IPS-11a (cell line): ENCODE results near the gene WASF2.
"Not testable (repeated sequence)": the region's sequence is repeated elsewhere in the genome, so short reads cannot be mapped to it uniquely, and the experiment has no call there.

Source experiments
- H3K4me3 ChIP-seq: one replicate; pipeline ENCODE4 v1.5.1; 2013; ENCODE audit warnings: low read depth, low read length, control low read depth

WASF2 gene

DNA sequence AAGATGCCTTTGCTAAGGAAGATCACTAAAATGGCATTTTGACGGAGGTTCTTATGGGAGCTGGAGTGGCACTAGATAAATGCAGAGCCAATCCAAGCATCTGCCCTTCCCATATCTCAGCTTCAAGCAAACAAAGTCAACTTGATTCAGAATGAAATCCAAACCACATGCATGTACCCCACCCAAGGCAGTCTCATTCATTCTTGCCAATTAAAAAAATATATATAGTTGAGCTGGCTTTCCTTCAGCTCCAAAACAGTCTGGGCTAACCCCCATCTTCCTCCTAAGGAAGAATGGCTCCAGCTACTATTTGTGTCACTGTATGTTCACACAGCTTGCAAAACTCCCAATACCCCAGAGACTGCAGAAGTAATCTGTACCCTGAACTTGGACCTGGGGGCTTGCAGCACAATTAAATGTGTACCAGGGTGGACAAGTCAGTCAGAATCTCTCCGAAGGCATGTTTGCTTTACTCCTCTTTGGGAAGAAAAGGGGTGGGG, 62.1 kb downstream of the WASF2 start:
- H3K4me3 ChIP-seq: no peak overlapping the region

GRCh38 chr1:27427329-27427728, 62.6 kb downstream of the WASF2 start:
- H3K4me3 ChIP-seq: no peak overlapping the region

DNA sequence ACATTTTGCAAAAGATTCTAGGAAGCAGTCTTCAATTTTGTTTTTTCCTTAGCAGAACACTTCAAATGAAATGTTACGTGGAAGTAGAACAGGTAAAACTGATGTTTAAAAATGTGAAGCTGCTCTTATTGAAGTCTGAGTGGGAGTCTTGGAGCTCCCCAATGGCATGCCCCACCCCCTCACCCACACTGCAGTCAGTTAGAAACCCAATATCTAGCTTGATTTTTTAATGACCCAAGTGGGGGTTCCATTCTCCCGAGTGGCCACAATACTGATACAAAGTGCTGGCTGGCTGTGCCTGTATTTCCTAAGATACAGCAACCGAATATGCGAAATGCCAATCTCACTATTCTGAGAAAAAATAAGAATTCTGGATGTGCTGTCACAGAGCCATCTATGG, 66.3 kb downstream of the WASF2 start:
- no peak overlapping the region for H3K4me3 ChIP-seq

GRCh38 chr1:27418326-27419185, 71.4 kb downstream of the WASF2 start:
- no peak overlapping the region for H3K4me3 ChIP-seq

GRCh38 chr1:27417713-27418112, 72.3 kb downstream of the WASF2 start:
- H3K4me3 ChIP-seq: no peak overlapping the region

DNA sequence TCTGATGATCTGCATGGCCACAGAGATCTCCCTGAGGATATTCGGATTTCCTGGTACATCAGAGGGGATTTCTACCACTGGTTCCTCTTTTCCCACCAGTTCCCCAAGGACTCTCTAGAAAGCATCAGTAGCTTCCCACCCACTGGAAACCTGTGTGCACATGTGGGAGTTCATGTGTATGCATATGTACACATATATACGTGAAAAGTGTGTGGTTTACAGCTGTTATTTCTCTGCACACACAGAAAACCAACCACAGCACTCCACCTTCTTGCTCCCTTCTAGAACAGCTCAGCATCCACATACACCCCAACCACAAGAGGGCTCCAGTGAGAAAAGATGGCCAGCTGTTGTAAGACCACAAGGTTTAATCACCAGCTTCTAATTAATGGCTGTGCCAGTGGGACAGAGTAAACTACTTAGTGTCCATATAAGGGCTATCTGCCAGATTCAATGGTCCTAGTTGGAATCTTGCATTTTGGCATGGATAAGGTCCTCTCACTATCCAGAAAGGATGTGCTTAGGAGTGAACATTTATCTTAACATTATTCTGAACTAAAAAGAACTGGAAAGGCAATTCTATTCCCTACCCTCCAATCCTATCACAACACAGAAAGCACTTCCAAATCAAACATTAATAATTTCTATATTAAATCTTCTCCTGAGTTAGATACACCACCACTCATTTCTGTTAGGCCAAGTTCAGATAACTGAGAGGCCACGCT, 73.4 kb downstream of the WASF2 start:
- H3K4me3 ChIP-seq: no peak overlapping the region

DNA sequence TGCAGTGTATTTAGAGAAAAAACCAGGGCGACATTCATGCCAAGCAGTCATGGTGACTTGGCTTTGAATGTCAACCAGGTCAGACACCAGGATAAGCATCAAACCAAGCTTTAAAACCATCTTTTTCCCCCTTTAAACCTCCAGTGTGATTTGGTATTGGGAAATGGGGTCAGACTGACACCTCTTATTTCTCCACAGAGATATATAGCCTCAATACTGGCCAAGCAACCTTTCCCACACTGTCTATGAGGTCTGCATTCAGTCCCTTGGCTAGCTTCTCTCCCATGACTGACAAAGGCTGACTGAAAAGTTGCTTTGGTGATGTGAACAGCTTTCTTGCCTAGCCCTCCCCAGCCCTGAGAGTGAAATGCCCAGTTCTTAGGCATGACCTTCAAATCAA, 75.9 kb downstream of the WASF2 start:
- H3K4me3 ChIP-seq: no peak overlapping the region

GRCh38 chr1:27413004-27413403, 77.0 kb downstream of the WASF2 start:
- no peak overlapping the region for H3K4me3 ChIP-seq

DNA sequence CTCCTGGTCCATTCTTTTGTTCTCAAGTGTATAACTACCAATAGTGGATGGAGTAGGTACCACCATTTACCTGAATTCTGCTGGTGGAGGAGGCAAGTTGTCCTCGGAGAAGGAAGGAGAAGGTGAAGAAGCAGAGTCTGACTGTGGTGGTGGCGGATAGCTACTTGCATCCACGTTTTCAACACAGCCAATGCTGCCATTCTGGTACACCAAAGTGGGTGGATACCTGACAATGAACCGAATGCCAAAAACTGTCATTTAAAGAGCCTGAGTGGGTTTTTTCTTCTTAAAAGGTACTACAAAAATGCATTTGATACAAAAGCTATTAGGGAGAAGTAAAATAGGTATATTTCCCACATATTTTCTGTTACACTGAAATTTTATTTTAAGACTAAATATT, 77.5 kb downstream of the WASF2 start:
- H3K4me3 ChIP-seq: no peak overlapping the region

- H3K4me3 ChIP-seq: no peak overlapping the region
Observed at GRCh38 chr1:27410709-27411108, 79.3 kb downstream of the WASF2 start.

- no peak overlapping the region for H3K4me3 ChIP-seq
Observed at GRCh38 chr1:27409669-27410068, 80.3 kb downstream of the WASF2 start.

DNA sequence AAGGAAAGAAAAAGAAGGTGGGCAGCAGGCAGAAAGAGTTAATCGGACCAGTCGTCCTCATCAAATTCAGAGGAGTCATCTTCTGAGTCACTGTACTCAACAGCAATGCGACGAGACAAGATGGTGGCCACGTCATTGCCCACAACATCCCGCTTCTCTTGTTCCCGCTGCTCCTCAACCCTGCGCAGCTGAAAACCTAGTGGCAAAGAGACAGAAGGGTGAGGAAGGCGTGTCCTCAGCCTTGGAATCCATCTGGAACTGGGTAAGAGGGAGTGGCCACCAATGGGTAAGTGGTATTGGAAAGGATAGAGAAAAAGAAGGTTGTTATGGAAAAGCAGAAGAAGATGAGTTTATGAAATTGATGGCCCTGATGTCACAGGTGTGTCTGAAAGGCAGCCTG, 81.8 kb downstream of the WASF2 start:
- no peak overlapping the region for H3K4me3 ChIP-seq

- H3K4me3 ChIP-seq: not testable (repeated sequence)
Observed at GRCh38 chr1:27406791-27407190, 83.2 kb downstream of the WASF2 start.

- no peak overlapping the region for H3K4me3 ChIP-seq
Observed at GRCh38 chr1:27406362-27406680, 83.6 kb downstream of the WASF2 start.

- H3K4me3 ChIP-seq: not testable (repeated sequence)
Observed at GRCh38 chr1:27405598-27406361, 84.2 kb downstream of the WASF2 start.

GRCh38 chr1:27405074-27405473, 84.9 kb downstream of the WASF2 start:
- no peak overlapping the region for H3K4me3 ChIP-seq

DNA sequence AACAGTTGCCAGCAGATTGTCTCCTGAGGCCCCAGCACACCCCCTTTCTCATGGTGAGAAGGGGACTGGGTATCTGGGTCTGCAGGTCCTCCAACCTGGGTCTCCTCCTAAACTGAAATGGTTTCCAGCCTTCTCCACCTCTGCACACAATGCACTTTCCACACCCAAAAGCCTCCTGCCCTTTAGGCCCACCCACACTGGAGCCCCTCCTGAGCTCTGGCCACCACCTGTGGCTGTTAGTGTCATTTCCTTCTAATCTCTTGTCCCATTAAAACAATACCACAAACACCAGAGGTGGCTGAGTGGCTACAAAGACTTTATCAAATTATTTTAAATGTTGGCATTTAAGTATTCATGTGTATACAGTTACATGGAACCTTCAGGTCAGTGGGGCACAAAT, 86.0 kb downstream of the WASF2 start:
- no peak overlapping the region for H3K4me3 ChIP-seq

DNA sequence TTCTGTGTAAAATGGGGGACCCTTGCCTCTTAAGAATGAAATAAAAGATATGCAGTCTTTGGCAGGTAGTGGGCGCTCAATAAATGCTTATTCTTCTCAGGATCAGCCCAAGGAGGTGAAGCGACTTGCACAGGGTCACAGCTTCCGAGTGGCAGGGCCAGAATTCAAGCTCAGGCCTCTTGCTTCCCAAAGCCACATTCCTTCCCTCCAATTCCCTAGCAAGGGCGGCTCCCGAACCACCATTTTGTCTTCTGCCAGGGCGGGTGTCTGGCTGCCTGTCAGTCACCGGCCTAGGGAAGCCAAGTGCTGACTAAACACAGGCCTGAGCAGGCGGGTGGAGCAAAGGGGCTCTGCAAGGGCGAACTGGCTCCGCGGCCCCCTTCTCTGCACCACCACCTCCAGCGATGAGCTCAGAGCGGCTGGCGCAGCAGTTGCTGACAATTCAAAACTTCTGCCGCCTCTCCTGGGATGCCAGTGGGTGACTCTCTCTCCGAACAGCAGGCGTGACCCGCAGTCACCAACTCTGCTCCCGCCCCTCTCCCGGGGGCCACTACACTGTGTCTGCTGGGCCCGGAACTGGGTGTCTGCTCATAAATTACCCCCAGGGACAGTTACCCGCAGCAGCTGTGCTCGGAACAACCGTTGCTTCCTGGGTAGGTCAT, 86.8 kb downstream of the WASF2 start:
- no peak overlapping the region for H3K4me3 ChIP-seq

DNA sequence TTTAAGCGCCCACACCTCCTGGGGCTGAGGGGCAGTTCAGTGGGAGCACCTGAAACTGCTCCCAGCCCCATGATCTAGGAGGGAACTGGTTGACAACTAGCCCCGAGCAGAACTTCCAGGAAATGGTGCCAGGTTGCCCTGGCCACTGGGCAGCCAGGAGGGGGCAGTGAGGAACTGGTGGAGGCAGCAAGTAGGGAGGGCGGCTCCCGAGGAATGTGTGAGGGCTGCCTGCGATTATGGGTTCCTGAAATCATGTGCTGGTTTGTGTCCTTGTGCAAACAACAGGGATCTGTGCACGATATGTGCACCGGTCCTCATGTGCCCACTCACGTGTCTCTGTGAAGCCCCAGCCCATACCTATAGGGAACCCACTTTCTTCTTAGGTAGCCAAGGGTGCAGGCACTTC, 87.6 kb downstream of the WASF2 start:
- no peak overlapping the region for H3K4me3 ChIP-seq

- H3K4me3 ChIP-seq: no peak overlapping the region
Observed at GRCh38 chr1:27400963-27401341, 89.0 kb downstream of the WASF2 start.
